ENCODE measurements around the gene GPATCH2.

The GPATCH2 gene

DNA sequence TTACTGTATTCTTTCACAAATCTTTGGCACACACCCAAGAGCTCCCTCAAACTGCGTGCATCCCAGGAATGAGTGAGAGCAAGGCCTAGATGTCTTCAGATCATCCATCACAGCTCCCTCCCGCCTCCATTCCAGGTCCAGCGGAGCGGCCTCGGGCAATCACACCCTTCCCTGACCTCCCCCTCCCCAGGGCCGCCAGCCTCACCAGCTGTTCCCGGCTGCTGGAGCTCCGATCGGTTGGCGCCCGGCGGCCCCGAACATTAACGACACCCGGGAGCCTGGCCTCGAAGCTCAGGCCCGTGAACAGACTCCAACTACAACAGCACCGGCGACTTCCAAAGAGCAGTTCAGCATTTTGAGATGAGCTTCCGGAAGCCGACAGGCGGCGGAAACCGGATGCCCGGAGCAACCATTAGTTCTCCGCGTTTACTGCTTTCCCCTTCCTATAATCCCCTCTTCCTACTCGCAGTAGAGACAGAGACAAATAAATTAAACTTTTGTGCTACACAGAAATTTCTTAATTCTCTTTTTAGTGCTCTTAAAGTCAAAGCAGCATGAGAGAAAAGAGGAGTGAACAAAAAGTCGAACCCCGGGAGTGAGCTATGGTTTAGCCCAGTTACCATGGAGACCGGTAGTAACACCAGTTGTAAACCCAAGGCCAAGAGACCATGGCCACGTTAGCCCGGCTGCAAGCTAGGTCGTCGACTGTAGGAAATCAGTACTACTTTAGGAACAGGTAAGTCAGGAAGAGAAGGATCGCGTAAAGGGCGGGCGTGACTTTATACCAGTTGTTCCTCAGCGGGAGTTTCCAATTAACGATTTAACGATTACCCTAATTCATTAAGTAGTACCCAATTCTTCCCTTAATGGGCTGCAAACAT lies at the start of gene GPATCH2, which contains the start of gene SPATA17:
GPATCH2 (minus strand) TSS at position 380 of the 881 bp plus-strand sequence; CDS start at position 261, 119 bp downstream.
SPATA17 (plus strand) TSS at position 634 of the 881 bp plus-strand sequence; CDS start at position 669, 35 bp downstream.
- Mint-ChIP-seq H3K36me3 (ENCODE audit: low read depth) (peaks cover 2% of the 10 kb centered on the region), H3K27me3 (ENCODE audit: low read depth) (peaks cover 5% of the 10 kb centered on the region), H3K27ac (peak within 1 kb of the TSS; percentile 99), H3K4me1 (ENCODE audit: low read depth) (peaks cover 17% of the 10 kb centered on the region), H3K9me3 (no peaks in the 10 kb centered on the region), H3K4me3 (peak within 1 kb of the TSS; percentile 92)

DNA sequence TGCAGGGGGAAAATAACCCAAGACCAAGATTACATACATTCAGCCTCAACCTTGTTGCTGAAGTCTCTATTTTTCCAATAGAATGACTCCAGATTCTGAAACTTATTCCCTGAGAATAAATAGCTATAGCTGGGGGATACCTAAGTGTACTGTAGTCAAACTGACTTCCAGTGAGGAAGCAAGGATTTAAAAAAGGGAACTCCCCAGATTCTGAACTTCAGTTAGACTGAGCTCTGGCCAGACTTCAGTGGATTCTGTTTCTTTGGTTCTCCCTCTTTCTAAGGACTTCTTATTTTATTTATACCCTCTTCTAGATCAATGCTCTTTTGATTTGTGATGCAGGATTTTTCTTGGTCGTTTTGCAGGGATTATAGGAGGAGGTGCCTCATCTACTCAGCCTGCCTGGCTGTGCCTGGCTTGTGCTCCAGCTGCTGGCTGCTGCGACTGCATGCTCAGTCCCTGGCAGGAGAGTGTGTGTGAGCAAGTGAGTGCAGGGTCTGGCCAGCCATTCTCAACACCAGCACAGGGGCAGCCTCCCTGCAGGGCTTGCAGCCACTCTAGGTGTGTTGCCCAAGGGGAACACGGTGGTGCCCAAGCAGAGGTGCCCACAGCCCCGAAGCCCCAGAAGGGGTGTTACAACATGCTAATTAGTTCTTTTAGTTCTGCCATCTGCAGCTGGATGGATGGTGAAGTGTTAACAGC lies 43.3 kb upstream of the GPATCH2 start:
- H3K36me3 Mint-ChIP-seq (ENCODE audit: low read depth), result no peaks in the 10 kb centered on the region
- H3K4me3 Mint-ChIP-seq, result no peak overlapping the region
- no peaks in the 10 kb centered on the region for H3K4me1 Mint-ChIP-seq (ENCODE audit: low read depth)
- peaks cover 3% of the 10 kb centered on the region for H3K27me3 Mint-ChIP-seq (ENCODE audit: low read depth)
- no peak overlapping the region for H3K27ac Mint-ChIP-seq
- H3K9me3 Mint-ChIP-seq, result no peaks in the 10 kb centered on the region

DNA sequence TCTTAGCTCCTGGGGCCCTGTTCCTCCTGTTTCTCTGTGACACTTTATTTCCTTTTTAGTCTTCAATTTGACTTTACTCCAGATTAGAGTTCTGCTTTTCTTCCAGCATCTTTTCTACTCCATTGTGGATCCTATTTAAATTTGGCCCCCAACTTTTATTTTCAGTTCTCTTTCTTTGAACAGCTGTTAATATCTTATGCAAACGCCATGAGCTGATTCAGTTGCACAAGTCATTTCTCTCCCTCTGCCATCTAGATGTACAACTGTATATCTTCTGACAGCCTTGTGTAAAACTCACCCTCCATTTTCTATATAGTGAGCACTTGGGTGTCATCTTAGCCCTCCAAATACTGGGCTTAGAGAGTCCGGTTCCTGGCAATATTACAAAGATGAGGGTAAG lies 42.5 kb upstream of the GPATCH2 start:
- H3K27ac Mint-ChIP-seq, result no peak overlapping the region

DNA sequence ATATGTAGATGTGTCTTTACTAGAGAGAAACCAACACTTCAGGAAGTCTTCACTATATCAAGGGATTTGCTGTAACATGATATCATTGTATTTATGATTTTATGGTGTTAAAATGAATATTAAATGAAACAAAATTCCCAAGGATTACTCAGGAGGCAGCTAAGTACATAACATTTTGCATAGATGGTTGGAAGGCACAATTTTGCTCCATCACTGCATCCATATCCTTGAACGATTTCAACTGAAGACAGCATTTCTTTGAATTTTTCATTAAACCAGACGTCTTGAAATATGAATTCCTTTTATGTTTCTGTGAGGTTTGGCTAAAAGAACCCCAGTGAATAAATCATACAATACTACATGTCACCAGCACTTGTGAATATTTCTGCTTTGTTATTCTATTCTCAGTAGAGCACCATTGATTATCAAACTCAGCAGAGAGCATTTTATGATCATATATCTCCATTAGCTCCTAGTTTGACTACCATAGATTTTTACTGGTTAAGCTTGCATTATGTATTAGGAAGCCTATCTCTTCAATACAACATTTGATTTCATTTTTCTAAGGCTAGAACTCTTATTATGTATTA lies 37.6 kb upstream of the GPATCH2 start:
- Mint-ChIP-seq H3K9me3 (no peaks in the 10 kb centered on the region), H3K36me3 (ENCODE audit: low read depth) (no peaks in the 10 kb centered on the region), H3K27me3 (ENCODE audit: low read depth) (peaks cover 4% of the 10 kb centered on the region), H3K4me3 (no peak overlapping the region), H3K4me1 (ENCODE audit: low read depth) (no peaks in the 10 kb centered on the region), H3K27ac (no peak overlapping the region)

More for the DNA sequence above, 42.5 kb upstream of the GPATCH2 start:
- H3K4me3 Mint-ChIP-seq, result no peak overlapping the region
- no peaks in the 10 kb centered on the region for H3K9me3 Mint-ChIP-seq
- no peaks in the 10 kb centered on the region for H3K4me1 Mint-ChIP-seq (ENCODE audit: low read depth)
- H3K27me3 Mint-ChIP-seq (ENCODE audit: low read depth), result peaks cover 3% of the 10 kb centered on the region
- H3K36me3 Mint-ChIP-seq (ENCODE audit: low read depth), result no peaks in the 10 kb centered on the region

DNA sequence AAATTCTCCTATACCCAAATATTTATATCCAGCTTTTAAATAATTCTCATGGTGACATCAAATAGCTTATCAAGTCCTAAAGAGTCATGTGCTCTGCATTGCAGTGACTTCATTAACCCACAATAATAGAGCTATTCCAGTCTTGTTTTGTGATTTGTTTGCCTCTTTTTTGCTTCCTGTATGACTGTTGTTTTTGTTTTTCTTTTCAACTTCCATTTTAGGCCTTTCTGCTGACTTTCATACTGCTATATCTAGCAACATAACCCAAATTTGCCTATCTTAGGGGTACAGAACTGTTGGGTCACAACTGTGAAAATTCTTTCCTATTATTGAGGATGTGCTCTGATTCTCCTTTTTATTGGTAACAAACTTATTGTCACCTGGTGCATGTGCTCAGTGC lies 30.5 kb upstream of the GPATCH2 start:
- no peak overlapping the region for H3K27ac Mint-ChIP-seq
- peaks cover 4% of the 10 kb centered on the region for H3K27me3 Mint-ChIP-seq (ENCODE audit: low read depth)
- no peaks in the 10 kb centered on the region for H3K4me1 Mint-ChIP-seq (ENCODE audit: low read depth)
- H3K36me3 Mint-ChIP-seq (ENCODE audit: low read depth), result no peaks in the 10 kb centered on the region
- no peaks in the 10 kb centered on the region for H3K9me3 Mint-ChIP-seq
- no peak overlapping the region for H3K4me3 Mint-ChIP-seq

DNA sequence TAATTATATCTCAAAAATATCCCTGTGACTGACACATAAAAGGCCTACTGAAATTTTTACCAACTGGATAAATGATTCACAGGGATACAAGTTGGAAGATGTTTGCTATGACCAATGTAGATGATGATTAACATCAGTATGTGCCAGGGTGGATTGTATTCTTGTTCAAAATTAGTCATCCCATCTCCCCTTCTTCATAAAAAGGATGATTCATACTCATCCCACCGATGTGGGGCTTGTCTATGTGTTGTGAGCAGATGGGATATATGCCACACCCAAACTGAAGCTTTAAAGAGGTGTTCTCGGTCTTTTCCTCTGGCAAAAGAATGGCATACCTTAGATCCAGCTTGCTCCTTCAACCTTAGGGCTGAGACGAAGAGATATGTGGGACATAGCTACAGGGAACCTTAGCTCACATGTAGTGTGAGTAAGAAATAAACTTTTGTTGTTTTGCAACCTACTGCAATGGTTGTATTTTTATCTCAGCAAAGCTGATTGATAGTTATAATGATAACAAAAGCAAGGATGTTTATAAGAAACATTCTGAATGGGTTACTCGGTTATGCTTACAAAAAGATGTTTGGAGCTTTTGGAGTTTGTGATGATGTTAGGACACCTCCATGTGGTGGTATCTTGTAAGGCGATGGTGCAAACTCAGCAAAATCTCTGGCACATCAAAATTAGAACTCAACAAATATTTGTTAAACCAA lies 29.6 kb upstream of the GPATCH2 start:
- H3K27me3 Mint-ChIP-seq (ENCODE audit: low read depth), result no peaks in the 10 kb centered on the region
- no peak overlapping the region for H3K27ac Mint-ChIP-seq
- no peak overlapping the region for H3K4me3 Mint-ChIP-seq
- no peaks in the 10 kb centered on the region for H3K4me1 Mint-ChIP-seq (ENCODE audit: low read depth)
- H3K36me3 Mint-ChIP-seq (ENCODE audit: low read depth), result no peaks in the 10 kb centered on the region
- H3K9me3 Mint-ChIP-seq, result no peaks in the 10 kb centered on the region

DNA sequence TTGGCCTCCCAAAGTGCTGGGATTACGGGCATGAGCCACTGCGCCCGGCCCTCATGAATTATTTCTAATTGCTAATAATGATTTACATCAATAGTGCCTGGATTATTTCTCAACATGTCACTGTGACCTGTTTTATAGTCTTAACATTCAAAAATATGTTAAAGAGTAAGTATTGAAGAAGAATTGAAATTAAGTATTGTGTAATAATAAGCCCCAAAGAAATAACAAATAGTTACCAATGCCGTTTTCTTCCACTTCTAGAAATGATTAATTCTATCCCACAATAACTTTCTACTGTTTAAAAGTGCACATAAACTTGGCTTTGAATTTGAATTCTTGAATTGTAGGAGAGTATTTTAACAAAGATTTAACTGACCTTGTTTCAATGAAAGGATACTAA lies 19.8 kb upstream of the GPATCH2 start:
- H3K27me3 Mint-ChIP-seq (ENCODE audit: low read depth), result no peaks in the 10 kb centered on the region
- H3K4me1 Mint-ChIP-seq (ENCODE audit: low read depth), result no peaks in the 10 kb centered on the region
- no peak overlapping the region for H3K4me3 Mint-ChIP-seq
- no peaks in the 10 kb centered on the region for H3K36me3 Mint-ChIP-seq (ENCODE audit: low read depth)
- no peaks in the 10 kb centered on the region for H3K9me3 Mint-ChIP-seq
- H3K27ac Mint-ChIP-seq, result no peak overlapping the region

DNA sequence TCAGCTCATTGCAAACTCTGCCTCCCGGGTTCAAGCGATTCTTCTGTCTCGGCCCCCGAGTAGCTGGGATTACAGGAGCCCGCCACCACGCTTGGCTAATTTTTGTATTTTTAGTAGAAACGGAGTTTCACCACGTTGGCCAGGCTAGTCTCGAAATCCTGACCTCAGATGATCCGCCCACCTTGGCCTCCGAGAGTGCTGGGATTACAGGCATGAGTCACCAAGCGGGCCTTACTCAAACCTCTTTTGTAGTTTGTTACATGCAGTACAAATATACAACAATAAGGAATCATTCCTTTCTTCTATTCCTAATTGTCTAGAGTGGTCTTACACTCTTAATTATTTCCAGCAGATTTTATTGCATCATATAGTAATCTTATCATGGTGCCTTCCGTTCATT lies 16.9 kb upstream of the GPATCH2 start:
- Mint-ChIP-seq H3K36me3 (ENCODE audit: low read depth) (no peaks in the 10 kb centered on the region), H3K4me1 (ENCODE audit: low read depth) (no peaks in the 10 kb centered on the region), H3K27me3 (ENCODE audit: low read depth) (peaks cover 5% of the 10 kb centered on the region), H3K9me3 (no peaks in the 10 kb centered on the region), H3K27ac (no peak overlapping the region), H3K4me3 (no peak overlapping the region)

DNA sequence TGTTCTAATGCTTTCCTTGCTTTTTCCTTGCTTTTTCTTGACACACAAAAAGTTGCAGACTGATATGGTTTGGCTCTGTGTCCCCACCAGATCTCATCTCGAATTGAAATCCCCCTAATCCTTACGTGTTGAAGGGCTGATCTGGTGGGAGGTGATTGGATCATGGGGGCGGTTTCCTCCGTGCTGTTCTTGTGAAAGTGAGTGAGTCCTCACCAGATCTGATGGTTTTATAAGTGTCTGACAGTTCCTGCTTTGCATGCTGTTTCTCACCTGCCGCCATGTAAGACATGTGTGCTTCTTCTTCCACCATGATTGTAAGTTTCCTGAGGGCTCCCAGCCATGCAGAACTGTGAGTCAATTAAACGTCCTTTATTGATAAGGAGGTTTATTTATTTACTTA lies 11.6 kb upstream of the GPATCH2 start:
- H3K9me3 Mint-ChIP-seq, result no peaks in the 10 kb centered on the region
- H3K4me3 Mint-ChIP-seq, result no peak overlapping the region
- H3K27me3 Mint-ChIP-seq (ENCODE audit: low read depth), result peaks cover 8% of the 10 kb centered on the region
- no peaks in the 10 kb centered on the region for H3K36me3 Mint-ChIP-seq (ENCODE audit: low read depth)
- no peaks in the 10 kb centered on the region for H3K4me1 Mint-ChIP-seq (ENCODE audit: low read depth)
- H3K27ac Mint-ChIP-seq, result no peak overlapping the region

DNA sequence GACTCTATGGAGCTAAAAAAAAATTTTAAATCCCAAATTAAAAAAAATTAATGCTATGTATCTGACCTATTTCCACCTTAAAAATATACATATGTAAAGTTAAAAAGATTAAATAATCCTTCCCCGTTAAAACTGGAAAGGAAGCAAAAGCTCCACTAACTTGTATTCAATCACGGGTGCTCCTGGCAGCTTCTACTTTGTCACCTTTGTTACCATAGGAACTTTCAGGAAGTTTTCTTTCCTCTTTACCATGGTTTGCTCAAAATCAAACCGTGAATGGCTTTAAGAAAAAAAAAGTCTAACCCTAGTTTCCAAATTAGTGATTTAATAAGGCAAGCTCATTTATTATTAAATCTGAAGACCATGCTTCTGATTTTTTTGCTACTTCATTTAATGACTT lies 3.5 kb downstream of the GPATCH2 start:
- Mint-ChIP-seq H3K4me1 (ENCODE audit: low read depth) (peaks cover 17% of the 10 kb centered on the region), H3K27me3 (ENCODE audit: low read depth) (no peaks in the 10 kb centered on the region), H3K36me3 (ENCODE audit: low read depth) (peaks cover 2% of the 10 kb centered on the region), H3K4me3 (no peak overlapping the region), H3K9me3 (no peaks in the 10 kb centered on the region), H3K27ac (no peak overlapping the region)

DNA sequence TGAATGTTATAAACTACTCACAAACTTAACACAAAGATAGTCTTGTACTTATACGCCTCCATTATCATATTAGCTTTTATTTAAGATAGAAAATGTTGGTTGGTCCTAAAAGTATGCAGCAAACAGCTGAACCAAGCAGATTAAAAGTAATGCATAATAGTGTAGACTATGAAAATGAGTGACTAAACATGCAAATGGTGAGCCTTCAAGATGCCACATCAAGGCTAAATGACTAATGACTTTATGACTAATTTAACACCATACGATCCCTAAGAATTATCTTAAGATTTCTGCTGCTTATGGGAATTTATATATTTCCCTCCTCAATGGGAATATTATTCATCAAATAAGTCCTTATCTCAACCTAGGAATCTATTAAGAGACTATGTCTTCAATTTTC lies 4.6 kb downstream of the GPATCH2 start:
- H3K9me3 Mint-ChIP-seq, result no peaks in the 10 kb centered on the region
- no peak overlapping the region for H3K4me3 Mint-ChIP-seq
- no peak overlapping the region for H3K27ac Mint-ChIP-seq
- H3K4me1 Mint-ChIP-seq (ENCODE audit: low read depth), result peaks cover 21% of the 10 kb centered on the region
- H3K27me3 Mint-ChIP-seq (ENCODE audit: low read depth), result no peaks in the 10 kb centered on the region
- H3K36me3 Mint-ChIP-seq (ENCODE audit: low read depth), result peaks cover 2% of the 10 kb centered on the region

DNA sequence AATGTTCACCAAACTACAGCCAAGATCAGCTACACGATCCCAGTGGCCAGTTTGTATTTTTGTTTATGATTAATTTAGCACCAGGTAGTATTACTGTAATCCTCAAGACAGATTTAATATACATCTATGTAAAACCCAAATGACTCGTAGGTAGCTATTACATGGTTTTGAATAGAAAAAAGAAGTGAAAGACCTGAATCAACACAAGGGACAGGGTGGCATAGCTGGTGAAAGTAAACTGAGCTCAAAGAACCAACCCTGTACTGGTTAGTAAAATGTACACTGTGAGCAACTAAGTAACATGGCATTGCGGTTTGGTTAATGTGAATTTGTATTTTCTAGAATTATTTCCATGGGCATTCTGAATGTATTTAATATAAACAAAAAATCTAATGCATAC lies 8.8 kb downstream of the GPATCH2 start:
- no peaks in the 10 kb centered on the region for H3K9me3 Mint-ChIP-seq
- H3K27ac Mint-ChIP-seq, result no peak overlapping the region
- peaks cover 12% of the 10 kb centered on the region for H3K4me1 Mint-ChIP-seq (ENCODE audit: low read depth)
- peaks cover 13% of the 10 kb centered on the region for H3K36me3 Mint-ChIP-seq (ENCODE audit: low read depth)
- no peak overlapping the region for H3K4me3 Mint-ChIP-seq
- H3K27me3 Mint-ChIP-seq (ENCODE audit: low read depth), result no peaks in the 10 kb centered on the region

DNA sequence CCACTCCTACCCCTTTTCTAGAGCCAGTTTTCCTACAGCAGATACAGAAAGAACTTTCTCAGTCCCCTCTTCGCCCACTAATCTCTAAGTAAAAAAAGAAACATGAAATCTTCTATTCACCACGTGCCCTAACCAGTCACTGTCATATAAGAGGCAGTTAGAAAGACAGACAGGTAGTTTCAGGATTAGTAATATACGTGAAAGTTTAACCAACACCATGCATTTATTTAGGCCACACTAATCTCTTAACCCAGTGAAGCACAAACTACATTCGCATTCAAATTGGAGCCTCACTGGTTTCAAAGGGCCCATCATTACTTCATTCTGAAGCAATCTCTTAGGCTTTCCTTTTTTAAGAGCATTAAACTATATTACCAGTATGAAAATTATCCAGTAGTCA lies 10.1 kb downstream of the GPATCH2 start:
- peaks cover 11% of the 10 kb centered on the region for H3K4me1 Mint-ChIP-seq (ENCODE audit: low read depth)
- no peaks in the 10 kb centered on the region for H3K27me3 Mint-ChIP-seq (ENCODE audit: low read depth)
- no peak overlapping the region for H3K4me3 Mint-ChIP-seq
- no peaks in the 10 kb centered on the region for H3K9me3 Mint-ChIP-seq
- peaks cover 14% of the 10 kb centered on the region for H3K36me3 Mint-ChIP-seq (ENCODE audit: low read depth)
- H3K27ac Mint-ChIP-seq, result no peak overlapping the region

DNA sequence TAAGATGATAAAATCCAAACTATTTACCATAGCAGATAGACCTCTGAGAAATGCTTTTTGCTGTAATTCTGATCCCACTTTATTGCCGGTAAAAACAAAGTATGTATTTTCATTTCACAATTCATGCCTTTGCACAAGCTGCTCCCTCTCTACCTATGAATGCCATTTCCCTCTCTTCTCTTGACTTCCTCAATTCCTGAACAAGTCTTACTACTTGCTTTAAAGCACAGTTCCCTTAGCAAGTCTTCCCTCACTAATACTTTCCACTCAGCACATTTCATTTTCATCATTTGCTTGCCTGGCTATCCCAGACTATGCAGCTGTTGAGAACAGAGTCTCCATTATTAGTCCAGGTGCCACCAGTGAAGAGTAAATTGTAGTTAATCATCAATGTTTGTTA lies 13.8 kb downstream of the GPATCH2 start:
- H3K27ac Mint-ChIP-seq, result no peak overlapping the region
- no peaks in the 10 kb centered on the region for H3K9me3 Mint-ChIP-seq
- H3K4me1 Mint-ChIP-seq (ENCODE audit: low read depth), result peaks cover 11% of the 10 kb centered on the region
- no peak overlapping the region for H3K4me3 Mint-ChIP-seq
- H3K27me3 Mint-ChIP-seq (ENCODE audit: low read depth), result no peaks in the 10 kb centered on the region
- peaks cover 14% of the 10 kb centered on the region for H3K36me3 Mint-ChIP-seq (ENCODE audit: low read depth)
